DMS53 (cell line): ENCODE results near the gene SLX4.
"Not testable (repeated sequence)": the region's sequence is repeated elsewhere in the genome, so short reads cannot be mapped to it uniquely, and the experiment has no call there.

Source experiments
- DNase-seq: peaks from one replicate; lab custom pipeline; 2025; lab: John Stamatoyannopoulos, UW

The SLX4 gene

GRCh38 chr16:3642397-3643094, 31.1 kb upstream of the SLX4 start:
- DNase-seq: peak; percentile 91

- DNase-seq: no peak
Measured at GRCh38 chr16:3641801-3642396, 30.5 kb upstream of the SLX4 start.

- no peak for DNase-seq
Measured at GRCh38 chr16:3640632-3641501, 29.5 kb upstream of the SLX4 start.

- no peak for DNase-seq
Measured at GRCh38 chr16:3640207-3640606, 28.8 kb upstream of the SLX4 start.

GRCh38 chr16:3638916-3639644, 27.7 kb upstream of the SLX4 start:
- DNase-seq: no peak

- peak; percentile 38 for DNase-seq
Measured at GRCh38 chr16:3637371-3637923, 26.0 kb upstream of the SLX4 start.

GRCh38 chr16:3625911-3626732, 14.7 kb upstream of the SLX4 start:
- peak; percentile 55 for DNase-seq

- no peak for DNase-seq
Measured at GRCh38 chr16:3625331-3625730, 13.9 kb upstream of the SLX4 start.

GRCh38 chr16:3623642-3624041, 12.2 kb upstream of the SLX4 start:
- no peak for DNase-seq

- DNase-seq: peak; percentile 42
Measured at GRCh38 chr16:3618769-3619141, 7.3 kb upstream of the SLX4 start.

GRCh38 chr16:3612510-3613466, 1.4 kb upstream of the SLX4 start:
- DNase-seq: no peak

- peak; percentile 43 for DNase-seq
Measured at GRCh38 chr16:3610698-3611145, 684 bp downstream of the SLX4 start.

GRCh38 chr16:3609895-3610697, 1.3 kb downstream of the SLX4 start:
- DNase-seq: no peak

- DNase-seq: not testable (repeated sequence)
Measured at GRCh38 chr16:3608976-3609375, 2.4 kb downstream of the SLX4 start.

- no peak for DNase-seq
Measured at GRCh38 chr16:3608069-3608468, 3.3 kb downstream of the SLX4 start.

GRCh38 chr16:3607634-3608033, 3.8 kb downstream of the SLX4 start:
- no peak for DNase-seq

GRCh38 chr16:3607161-3607560, 4.2 kb downstream of the SLX4 start:
- DNase-seq: no peak

GRCh38 chr16:3606441-3606840, 5.0 kb downstream of the SLX4 start:
- no peak for DNase-seq

- DNase-seq: no peak
Measured at GRCh38 chr16:3602320-3602653, 9.1 kb downstream of the SLX4 start.
